NCI-H2196 (cell line): ENCODE data around the gene M6PR.
A peak's percentile ranks its signal among the peaks of the same experiment; 100 is the strongest.
"Not testable (repeated sequence)": the region's sequence is repeated elsewhere in the genome, so short reads cannot be mapped to it uniquely, and the experiment has no call there.

ENCODE experiments used
- DNase-seq: peaks from one replicate; lab custom pipeline; 2025; ENCODE audit not compliant: unreplicated experiment; lab: John Stamatoyannopoulos, UW

M6PR gene

DNA sequence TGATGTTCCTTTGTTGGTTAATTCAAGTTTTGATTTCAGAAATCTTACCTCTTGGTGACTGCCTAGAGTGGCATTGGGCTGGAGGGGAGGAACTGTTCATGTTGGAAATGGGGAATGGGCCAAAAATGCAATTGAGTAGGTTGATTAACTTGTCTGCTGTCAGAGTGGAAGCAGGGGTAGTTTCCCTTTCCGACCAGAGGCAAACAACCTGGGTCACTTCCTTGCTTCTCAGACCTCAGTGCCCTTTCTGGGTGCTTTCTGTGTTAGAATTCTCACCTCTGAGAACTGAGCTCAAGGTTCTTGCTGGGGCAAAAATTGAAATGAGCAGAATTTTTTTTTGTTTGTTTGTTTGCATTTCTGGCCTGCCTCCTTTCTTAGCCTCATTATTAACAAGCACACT lies 2.3 kb upstream of the M6PR start:
- no peak for DNase-seq

GRCh38 chr12:8950702-8951478 lies 1.4 kb upstream of the M6PR start:
- no peak for DNase-seq

GRCh38 chr12:8950221-8950527 lies 729 bp upstream of the M6PR start:
- DNase-seq, result no peak

GRCh38 chr12:8948701-8949341 lies 624 bp downstream of the M6PR start:
- no peak for DNase-seq

DNA sequence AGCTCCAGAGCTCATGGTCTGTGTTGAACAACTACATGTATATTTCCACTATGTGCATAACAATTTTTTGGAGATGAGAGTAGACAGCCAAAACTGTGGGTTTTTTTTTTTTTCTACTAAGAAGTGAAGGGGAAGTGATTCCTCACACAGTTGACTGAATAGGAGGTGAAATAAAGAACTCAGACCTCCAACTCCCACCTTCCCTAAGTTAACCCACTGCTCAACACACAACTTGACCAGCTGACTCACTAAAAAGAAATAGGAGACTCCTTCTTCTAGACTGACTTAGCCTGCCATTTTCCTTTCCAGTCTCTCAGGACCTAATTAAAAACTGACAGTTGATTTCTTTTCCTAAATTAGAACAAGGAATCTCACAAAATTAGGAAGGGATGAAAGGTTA lies 1.7 kb downstream of the M6PR start:
- DNase-seq, result no peak

- no peak for DNase-seq
These were observed 2.7 kb downstream of the M6PR start for GRCh38 chr12:8946733-8947132.

GRCh38 chr12:8943565-8944186 lies 5.8 kb downstream of the M6PR start:
- DNase-seq, result no peak

- DNase-seq, result no peak
These were observed 7.6 kb downstream of the M6PR start for GRCh38 chr12:8941691-8942478.

DNA sequence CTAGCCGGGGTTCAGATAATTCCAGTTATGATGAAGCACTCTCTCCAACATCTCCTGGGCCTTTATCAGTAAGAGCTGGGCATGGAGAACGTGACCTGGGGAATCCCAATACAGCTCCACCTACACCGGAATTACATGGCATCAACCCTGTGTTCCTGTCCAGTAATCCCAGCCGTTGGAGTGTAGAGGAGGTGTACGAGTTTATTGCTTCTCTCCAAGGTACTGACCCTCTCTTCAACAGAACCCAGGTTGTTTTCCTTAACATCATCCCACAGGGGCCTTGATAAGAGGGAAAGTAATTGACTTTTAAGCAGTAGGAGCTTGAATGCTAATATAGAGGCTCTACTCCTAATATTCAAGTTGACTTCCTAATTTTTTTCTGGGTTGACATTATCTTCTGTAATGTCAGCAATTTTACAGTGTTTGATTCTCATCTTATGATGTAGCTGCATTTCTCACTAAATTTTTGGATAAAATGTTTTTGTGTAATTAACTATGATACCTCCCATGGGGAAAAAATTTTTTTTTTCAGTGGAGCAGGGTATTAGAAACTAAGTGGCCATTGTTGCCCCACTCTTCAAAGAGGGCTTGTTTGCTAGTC lies 11.5 kb downstream of the M6PR start:
- not testable (repeated sequence) for DNase-seq

DNA sequence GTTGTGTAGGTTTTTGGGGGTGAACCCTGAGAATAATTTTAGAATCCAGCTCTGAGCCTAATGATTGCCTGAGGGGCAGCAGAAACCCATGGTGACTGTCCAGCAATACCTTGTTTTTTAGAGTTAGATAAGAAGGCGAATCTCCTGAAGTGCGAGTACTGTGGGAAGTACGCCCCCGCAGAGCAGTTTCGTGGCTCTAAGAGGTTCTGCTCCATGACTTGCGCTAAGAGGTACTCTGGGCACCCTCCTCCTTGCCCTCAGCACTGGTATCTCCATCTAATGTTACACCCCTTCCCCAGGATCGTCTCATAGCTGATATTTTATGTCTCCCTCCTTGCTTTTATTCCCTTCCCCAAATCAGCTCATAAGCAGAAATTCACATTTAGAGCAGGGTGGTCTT lies 12.7 kb downstream of the M6PR start:
- DNase-seq, result no peak

DNA sequence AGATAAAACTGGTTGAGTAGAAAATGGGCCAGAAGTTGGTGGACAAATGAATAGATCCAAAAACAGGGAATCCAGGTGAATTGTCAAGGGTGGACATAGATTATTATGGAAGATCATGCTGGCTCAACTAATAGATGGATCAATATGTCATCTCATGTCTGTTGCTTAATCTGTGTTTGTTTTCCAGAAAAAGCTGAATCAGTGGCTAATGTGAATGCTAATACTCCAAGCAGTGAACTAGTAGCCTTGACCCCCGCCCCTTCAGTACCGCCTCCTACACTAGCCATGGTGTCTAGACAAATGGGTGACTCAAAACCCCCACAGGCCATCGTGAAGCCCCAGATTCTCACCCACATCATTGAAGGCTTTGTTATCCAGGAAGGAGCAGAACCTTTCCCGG lies 15.4 kb downstream of the M6PR start:
- DNase-seq, result not testable (repeated sequence)

DNA sequence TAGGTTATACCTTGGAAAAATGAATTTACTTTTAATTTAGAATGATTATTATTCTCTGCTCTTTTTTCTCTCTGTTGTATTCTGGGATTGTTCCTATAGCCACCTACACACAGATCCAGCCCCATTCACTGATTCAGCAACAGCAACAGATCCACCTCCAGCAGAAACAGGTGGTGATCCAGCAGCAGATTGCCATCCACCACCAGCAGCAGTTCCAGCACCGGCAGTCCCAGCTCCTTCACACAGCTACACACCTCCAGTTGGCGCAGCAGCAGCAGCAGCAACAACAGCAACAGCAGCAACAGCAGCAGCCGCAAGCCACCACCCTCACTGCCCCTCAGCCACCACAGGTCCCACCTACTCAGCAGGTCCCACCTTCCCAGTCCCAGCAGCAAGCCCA lies 17.0 kb downstream of the M6PR start:
- not testable (repeated sequence) for DNase-seq

DNA sequence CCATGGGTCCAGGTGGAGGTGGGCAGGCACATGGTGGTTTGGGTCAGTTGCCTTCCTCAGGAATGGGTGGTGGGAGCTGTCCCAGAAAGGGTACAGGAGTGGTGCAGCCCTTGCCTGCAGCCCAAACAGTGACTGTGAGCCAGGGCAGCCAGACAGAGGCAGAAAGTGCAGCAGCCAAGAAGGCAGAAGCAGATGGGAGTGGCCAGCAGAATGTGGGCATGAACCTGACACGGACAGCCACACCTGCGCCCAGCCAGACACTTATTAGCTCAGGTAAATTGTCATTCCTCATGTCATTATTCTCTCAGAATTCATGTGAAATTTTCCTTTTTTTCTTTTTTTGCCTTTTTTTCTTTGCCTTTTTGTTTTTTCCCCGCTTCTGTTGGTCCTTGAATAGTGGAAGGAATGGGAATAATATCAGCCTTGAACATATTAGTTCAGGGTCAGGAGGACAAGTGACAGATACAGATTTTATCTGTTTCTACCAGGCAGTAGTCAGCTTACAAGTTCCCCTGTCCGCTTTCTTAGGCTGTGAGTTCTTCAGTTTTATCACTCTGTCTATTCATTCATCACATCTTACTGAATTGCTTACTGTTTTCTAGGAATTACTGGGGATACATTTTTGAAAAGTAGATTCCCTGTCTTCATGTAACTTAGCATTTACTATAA lies 18.7 kb downstream of the M6PR start:
- not testable (repeated sequence) for DNase-seq

- DNase-seq, result no peak
These were observed 26.9 kb downstream of the M6PR start for GRCh38 chr12:8922544-8922943.

DNA sequence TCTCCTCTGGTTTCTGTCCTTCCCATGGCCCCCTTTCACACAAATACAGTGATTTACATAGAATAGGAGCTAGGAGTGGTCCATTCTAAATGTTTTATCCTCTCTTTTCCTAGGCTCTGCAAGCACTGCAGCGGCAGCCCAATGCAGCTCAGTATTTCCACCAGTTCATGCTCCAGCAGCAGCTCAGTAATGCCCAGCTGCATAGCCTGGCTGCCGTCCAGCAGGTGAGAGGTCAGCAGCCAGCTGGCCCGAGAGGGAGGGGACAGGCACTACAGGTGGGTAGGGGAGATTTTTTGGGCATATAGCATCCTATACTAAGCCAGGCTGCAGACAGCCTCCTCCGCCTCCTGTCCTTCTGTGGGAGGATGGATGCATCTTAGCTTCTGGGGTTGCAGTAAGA lies 29.8 kb downstream of the M6PR start:
- not testable (repeated sequence) for DNase-seq

DNA sequence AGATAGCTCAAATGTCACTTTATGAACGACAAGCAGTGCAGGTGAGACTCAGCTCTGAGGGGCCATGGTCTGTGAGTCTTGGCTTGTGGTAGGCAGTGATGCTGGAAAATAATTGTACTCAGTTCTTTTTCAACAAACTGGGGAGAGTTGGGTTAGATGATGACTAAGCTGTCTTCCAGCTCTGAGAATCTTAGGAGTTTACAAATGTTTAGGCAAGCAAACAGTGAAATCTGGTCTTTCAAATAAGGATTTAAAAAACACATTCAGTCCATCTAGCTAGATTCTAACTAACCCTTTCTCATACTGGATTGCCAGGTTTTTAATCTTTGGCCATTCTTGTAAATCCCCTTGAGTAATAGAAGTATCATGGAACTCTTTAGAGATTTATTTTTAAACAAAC lies 31.7 kb downstream of the M6PR start:
- DNase-seq, result no peak

DNA sequence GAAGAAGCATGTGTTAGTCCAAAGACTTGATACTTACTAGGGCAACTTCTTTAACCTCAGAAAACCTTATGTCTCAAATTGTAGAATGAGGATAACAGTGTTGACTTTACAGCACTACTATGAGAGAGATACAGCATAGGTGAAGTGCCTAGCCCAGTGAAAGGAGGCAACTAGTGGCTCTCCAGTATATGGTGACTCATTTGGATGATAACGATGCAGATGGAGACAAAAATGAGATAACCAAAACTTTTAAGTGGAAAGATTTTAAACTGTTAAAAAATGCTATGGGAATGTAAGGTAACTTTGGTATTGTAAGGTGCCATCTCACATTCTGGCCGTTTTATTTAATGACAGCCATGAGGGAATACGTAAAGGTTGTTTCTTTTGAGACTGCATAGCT lies 32.4 kb downstream of the M6PR start:
- DNase-seq, result no peak

- DNase-seq, result no peak
These were observed 33.3 kb downstream of the M6PR start for GRCh38 chr12:8916154-8916553.

DNA sequence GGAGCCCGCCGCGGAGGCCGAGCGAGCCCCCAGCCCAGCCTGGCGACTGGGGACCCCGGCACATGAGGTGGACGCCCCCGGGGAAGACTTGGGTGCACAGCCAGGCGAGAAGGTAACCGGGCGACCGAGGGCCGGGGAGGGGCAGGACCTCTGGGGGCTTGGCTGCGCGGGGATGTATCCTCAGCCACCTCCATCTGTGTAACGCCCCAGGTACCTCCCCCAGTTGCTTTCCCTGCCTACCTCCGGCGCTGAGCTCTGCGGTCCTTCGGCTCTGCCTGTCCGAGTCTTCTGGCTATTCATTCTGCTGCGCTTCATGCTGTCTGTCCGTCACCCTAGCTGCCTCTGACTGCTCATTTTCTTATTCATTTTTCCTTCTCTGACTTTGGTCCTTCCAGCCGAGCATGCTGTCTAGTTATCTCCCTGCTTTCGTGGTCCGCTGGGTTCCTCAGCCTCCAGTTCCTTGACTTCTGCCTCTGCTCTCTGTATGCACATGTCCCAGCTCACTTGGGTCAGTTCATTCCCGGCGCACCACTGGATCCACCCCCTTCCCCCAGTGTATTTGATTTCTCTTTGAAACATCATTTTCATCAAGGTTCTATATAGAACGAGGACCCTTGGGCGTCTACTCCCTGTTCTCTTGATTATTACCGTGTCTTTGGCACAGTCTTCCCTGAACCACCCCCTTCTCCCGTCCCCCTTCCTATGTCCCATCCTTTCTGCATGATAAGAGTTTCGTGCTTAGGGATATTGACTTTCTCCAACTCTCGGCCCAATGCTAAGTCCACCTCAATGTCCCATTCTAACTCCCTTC lies 34.5 kb downstream of the M6PR start:
- peak; percentile 6 for DNase-seq
